Measurements from ENCODE around the gene ETNK2. TPM values are rescaled to one million over a fixed set of nuclear protein-coding genes. Genes with fewer than 3 reads are reported as not detected.

Gene ETNK2
- total RNA-seq, 2 experiments from 2014 or later = 1.9 TPM; not detected in 1

DNA sequence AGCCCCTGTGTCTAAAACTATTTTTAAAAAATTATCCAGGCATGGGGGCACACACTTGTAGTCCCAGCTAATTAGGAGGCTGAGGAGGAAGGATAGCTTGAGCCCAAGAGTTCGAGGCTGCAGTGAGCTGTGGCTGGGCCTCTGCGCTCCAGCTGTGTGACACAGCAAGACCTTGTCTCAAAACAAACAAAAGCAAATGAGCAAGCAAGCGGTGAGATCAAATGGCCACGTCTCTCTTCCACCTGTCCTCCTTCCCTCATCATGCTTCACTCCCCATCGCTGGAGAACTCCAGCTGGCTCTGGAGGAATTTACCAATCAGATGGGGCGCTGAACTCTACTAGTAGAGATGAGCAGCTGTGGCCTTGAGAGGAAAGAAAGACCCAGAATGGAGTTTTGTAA, 28.3 kb upstream of the ETNK2 start:
- CTCF ChIA-PET (ENCODE audit: unreplicated experiment) = no interaction called here

DNA sequence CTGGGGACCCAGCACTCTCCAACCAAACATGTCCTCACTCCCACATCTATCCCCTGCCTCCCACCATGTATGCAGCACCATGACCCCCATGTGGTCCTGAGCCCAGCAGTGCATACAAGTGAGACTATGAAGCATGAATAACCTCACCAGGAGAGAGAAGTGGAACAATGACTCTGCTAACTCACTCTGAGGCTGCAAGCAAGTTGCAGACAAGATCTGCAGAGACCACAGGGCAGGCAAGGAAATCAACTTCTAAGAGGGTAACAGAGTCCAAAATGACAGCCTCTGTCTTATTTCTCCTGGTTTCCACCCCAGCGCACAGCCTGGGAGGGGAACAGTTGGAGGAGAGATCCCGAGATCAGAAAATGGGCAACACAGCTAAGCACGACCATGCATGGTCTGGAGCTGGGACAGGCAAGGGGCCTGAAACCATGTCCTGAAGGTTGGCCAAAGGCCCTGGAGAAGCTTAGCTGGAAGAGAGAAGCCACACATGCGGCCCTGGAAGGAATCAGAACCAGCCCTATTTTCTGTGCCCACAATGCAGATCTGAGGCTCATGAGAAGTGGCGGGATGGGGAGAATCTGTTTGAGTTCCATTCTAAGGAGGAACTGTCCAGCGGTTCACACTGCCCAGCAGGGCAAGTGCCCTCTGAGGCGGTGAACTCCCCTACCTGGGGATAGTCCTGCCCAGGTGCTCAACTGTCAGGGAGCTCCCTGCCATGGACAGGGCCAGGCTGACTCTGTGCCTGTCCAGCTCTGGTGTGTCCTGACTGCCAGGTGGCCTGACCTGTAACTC, 26.8 kb upstream of the ETNK2 start:
- H3K4me3 ChIP-seq (ENCODE audit: low read depth, low read length, poor library complexity, severe bottlenecking) = no peak overlapping the region
- no peak overlapping the region for H3K27ac ChIP-seq (ENCODE audit: low read depth, low read length, poor library complexity, severe bottlenecking)
- no peaks in the 10 kb centered on the region for H3K9me2 ChIP-seq (ENCODE audit: insufficient read depth, low read length)
- ChIA-PET CTCF (ENCODE audit: unreplicated experiment) (no interaction called here), POLR2A (no interaction called here)
- BruUV-seq (replicated peaks) = no TSS peak
- H2AFZ ChIP-seq (ENCODE audit: low read length) = no peak overlapping the region
- H3K36me3 ChIP-seq (ENCODE audit: insufficient read depth, low read length) = no peaks in the 10 kb centered on the region
- H3K9me3 ChIP-seq (ENCODE audit: low read length) = no peaks in the 10 kb centered on the region
- TF ChIP-seq EZH2phosphoT487 (IDR thresholded peaks at IDR 0.05; ENCODE audit: borderline replicate concordance, low read depth, low read length) = no peak
- TF ChIP-seq, protein P1, sequence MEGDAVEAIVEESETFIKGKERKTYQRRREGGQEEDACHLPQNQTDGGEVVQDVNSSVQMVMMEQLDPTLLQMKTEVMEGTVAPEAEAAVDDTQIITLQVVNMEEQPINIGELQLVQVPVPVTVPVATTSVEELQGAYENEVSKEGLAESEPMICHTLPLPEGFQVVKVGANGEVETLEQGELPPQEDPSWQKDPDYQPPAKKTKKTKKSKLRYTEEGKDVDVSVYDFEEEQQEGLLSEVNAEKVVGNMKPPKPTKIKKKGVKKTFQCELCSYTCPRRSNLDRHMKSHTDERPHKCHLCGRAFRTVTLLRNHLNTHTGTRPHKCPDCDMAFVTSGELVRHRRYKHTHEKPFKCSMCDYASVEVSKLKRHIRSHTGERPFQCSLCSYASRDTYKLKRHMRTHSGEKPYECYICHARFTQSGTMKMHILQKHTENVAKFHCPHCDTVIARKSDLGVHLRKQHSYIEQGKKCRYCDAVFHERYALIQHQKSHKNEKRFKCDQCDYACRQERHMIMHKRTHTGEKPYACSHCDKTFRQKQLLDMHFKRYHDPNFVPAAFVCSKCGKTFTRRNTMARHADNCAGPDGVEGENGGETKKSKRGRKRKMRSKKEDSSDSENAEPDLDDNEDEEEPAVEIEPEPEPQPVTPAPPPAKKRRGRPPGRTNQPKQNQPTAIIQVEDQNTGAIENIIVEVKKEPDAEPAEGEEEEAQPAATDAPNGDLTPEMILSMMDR (conservative IDR thresholded peaks at IDR 0.05; ENCODE audit: low read length) = no peak
- DNase-seq (ENCODE audit: low spot score) = no peak
- no peaks in the 10 kb centered on the region for H3K79me2 ChIP-seq (ENCODE audit: insufficient read depth, low read depth, low read length)
- no peaks in the 10 kb centered on the region for H4K20me1 ChIP-seq (ENCODE audit: insufficient read depth, low read length)
- H3K4me1 ChIP-seq (ENCODE audit: insufficient read depth, low read length, poor library complexity, severe bottlenecking) = no peaks in the 10 kb centered on the region
- intact Hi-C loops (cut with micrococcal nuclease; ENCODE audit: unreplicated experiment) = no loop called here
- H3K4me2 ChIP-seq (ENCODE audit: low read length) = no peak overlapping the region

More for the DNA sequence above, 28.3 kb upstream of the ETNK2 start:
- H3K4me2 ChIP-seq (ENCODE audit: low read length) = no peak overlapping the region
- H3K79me2 ChIP-seq (ENCODE audit: insufficient read depth, low read depth, low read length) = no peaks in the 10 kb centered on the region
- H3K4me1 ChIP-seq (ENCODE audit: insufficient read depth, low read length, poor library complexity, severe bottlenecking) = no peaks in the 10 kb centered on the region
- H3K27ac ChIP-seq (ENCODE audit: low read depth, low read length, poor library complexity, severe bottlenecking) = no peak overlapping the region
- H3K9me2 ChIP-seq (ENCODE audit: insufficient read depth, low read length) = no peaks in the 10 kb centered on the region
- no TSS peak for BruUV-seq (replicated peaks)
- TF ChIP-seq EZH2phosphoT487 (IDR thresholded peaks at IDR 0.05; ENCODE audit: borderline replicate concordance, low read depth, low read length) = no peak
- TF ChIP-seq, protein P1 (conservative IDR thresholded peaks at IDR 0.05; ENCODE audit: low read length) = no peak
- H3K9me3 ChIP-seq (ENCODE audit: low read length) = no peaks in the 10 kb centered on the region
- intact Hi-C loops (cut with micrococcal nuclease; ENCODE audit: unreplicated experiment) = no loop called here
- no peak overlapping the region for H2AFZ ChIP-seq (ENCODE audit: low read length)
- H3K36me3 ChIP-seq (ENCODE audit: insufficient read depth, low read length) = no peaks in the 10 kb centered on the region
- no peak overlapping the region for H3K4me3 ChIP-seq (ENCODE audit: low read depth, low read length, poor library complexity, severe bottlenecking)
- no peak for DNase-seq (ENCODE audit: low spot score)
- no peaks in the 10 kb centered on the region for H4K20me1 ChIP-seq (ENCODE audit: insufficient read depth, low read length)
- POLR2A ChIA-PET = interaction anchor here (0.5 kb wide), 1 partner anchor 1810 kb away, joined by 6 read pairs; no protein-coding TSS in a partner anchor

DNA sequence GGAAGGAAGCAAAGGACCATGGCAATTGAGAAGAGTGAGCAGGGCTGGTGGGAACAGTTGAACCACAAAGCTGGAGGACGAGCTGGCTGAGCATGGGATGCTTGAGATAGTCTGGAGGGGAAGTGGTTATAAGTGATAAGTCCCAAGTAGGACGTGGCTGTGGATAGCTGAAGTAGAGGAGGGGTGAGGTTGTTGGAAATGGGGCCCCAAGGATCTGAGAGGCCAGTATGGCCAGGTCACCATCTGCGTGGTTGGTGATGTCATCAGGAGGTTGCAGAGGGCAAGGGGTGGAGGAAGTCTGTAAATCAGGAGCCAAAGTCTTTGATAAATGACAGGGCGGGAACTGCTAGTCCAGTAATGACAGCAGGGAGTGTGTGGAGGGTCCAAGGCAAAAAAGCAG, 25.3 kb upstream of the ETNK2 start:
- Histone ChIP-seq H4K20me1 (ENCODE audit: insufficient read depth, low read length) (no peaks in the 10 kb centered on the region), H3K9me2 (ENCODE audit: insufficient read depth, low read length) (no peaks in the 10 kb centered on the region), H3K79me2 (ENCODE audit: insufficient read depth, low read depth, low read length) (no peaks in the 10 kb centered on the region), H3K4me3 (ENCODE audit: low read depth, low read length, poor library complexity, severe bottlenecking) (no peak overlapping the region), H3K9me3 (ENCODE audit: low read length) (no peaks in the 10 kb centered on the region), H3K4me1 (ENCODE audit: insufficient read depth, low read length, poor library complexity, severe bottlenecking) (no peaks in the 10 kb centered on the region), H3K36me3 (ENCODE audit: insufficient read depth, low read length) (no peaks in the 10 kb centered on the region), H3K27ac (ENCODE audit: low read depth, low read length, poor library complexity, severe bottlenecking) (no peak overlapping the region), H2AFZ (ENCODE audit: low read length) (no peak overlapping the region), H3K4me2 (ENCODE audit: low read length) (no peak overlapping the region)
- ChIA-PET CTCF (ENCODE audit: unreplicated experiment) (no interaction called here), POLR2A (interaction anchor here (1.4 kb wide), 1 partner anchor 10 kb away, joined by 5 read pairs; the partner anchor contains the start of gene REN)
- no peak for DNase-seq (ENCODE audit: low spot score)
- no TSS peak for BruUV-seq (replicated peaks)
- TF ChIP-seq EZH2phosphoT487 (IDR thresholded peaks at IDR 0.05; ENCODE audit: borderline replicate concordance, low read depth, low read length) = no peak
- TF ChIP-seq, protein P1 (conservative IDR thresholded peaks at IDR 0.05; ENCODE audit: low read length) = no peak
- intact Hi-C loops (cut with micrococcal nuclease; ENCODE audit: unreplicated experiment) = no loop called here

Data from OCI-LY7 (cell line).